EH (cell line): ENCODE measurements around the gene ELAVL1.
A peak's percentile ranks its signal among the peaks of the same experiment; 100 is the strongest.
"Not testable (repeated sequence)": the region's sequence is repeated elsewhere in the genome, so short reads cannot be mapped to it uniquely, and the experiment has no call there.

Experiments used
- DNase-seq: peaks from one replicate; pipeline ENCODE4 v3.0.0-alpha.2; 2015; ENCODE audit warnings: low read depth

Gene ELAVL1

DNA sequence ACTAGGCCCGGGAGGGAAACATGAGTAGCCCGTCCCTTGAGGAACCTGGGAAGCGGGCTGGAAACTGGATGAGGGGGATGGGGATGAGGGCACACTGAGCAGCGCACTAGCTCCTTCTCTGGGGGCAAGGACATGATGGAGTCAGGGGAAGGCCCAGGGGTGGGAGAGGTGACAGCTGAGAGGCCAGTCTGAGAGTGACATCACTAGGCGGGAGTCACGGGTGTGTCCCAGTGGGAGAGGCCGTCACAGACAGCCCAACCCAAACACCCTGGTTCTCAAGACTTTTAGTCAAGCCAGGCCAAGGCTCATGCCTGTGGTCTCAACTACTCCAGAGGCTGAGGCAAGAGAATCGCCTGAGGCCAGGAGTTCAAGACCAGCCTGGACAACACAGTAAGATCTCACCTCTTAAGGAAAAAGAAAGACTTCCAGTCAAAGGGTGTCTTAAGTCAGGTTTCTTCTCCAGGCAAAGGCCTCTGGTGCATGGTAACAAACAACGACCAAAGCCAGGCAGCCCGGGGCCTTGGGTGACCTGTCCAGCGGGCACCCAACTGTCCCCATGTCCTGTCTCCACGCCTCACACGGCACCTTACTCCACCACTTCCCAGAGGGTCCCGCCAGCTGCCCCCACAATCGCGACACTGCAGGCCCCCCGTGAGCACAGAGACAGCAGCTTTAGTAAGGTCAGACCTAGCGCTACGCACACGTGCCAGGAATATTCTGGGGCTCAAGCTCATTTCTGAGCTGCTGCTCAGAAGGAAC, 36.5 kb downstream of the ELAVL1 start:
- DNase-seq = no peak

DNA sequence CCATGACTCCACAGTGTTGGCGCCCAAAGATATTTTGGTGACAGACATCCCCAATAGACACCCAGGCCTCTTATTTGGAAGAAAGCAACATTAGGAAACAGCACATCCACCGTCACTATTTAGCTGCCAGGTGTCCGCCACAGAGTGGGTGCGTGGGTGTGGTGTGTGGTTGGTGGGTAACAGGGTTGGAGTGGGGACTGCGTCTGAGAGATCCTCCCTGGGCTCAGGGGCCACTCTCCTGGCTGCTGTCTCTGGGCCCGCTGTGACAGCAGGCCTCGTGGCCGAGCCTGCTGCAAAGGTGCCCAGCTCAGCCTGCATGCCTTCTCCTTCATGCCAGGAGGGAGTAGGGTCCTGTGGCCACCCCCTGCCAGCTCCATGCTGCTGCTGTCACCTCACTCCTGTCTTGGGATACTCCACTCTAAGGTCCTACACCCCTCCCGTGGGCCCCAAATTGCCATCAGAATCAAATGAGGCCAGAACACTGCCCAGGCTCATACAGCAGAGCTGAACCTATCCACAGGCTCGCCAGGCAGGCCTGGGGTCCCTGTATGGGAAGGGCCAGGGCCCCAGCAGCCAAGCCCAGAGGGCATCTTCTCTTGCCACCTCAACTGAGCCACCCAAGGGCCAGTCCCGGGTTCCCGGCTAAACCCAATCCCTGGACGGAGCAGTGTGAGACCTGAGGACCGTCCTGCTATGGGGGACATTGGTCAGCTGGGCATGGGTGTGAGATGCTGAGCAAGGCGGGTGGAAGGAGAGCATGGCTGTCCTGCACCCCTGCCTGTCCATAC, 37.2 kb downstream of the ELAVL1 start:
- no peak for DNase-seq

DNA sequence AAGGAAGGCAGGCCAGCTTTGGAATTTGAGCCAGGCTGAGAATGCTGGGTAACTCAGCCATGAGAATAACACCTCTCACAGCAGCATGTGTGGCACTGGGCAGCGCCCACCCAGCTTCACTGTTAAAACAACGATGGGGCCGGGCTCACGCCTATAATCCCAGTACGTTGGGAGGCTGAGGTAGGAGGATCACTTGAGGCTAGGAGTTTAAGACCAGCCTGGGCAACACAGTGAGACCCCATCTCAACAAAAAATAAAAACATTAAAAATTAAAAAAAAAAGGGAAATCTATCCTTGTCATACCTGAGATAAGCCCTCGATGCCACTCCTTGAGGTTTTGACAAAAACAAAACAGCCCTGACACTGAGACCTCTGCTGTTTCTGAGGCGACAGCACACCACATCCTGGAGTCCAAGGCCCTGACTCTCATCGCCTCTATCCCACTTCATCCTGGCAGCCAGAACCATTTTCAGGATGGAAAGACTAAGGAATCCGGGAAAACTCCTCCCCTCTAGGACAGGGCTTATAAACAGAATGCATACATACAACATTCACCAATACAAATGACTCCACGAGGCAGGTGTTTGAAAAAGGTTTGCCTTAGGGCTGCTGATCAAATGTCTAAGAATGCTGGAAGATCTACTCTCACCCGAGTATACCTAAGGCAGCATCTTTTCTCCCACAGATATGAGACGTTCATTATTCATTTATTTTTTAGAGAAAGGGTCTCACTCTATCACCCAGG, 39.3 kb downstream of the ELAVL1 start:
- DNase-seq = no peak

DNA sequence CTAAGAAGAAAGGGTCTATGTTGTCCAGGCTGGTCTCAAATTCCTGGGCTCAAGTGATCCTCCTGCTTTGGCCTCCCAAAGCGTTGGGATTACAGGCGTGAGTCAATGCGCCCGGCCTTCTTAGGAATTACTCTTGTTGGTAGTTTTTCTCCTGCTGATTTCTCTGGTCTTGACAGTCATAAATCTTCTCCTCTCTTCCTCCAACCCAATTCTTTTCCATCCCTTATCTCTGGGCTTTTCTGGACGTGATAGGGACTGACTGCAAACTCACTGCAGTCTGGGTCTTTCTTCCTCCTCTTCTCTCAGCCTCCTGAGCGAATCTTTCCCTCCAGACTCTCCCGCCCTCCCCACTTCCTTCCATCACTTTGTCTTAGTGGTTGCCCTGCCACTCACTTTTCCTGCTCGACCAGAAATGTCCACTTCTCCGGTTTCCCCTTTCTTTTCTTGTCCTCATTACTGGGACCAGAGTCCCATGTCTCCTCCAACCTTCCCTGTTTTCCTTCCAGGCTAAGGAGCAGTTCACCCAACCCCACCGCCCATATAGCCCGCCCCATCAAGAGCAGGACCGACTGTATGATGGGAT, 40.1 kb downstream of the ELAVL1 start:
- DNase-seq = no peak

DNA sequence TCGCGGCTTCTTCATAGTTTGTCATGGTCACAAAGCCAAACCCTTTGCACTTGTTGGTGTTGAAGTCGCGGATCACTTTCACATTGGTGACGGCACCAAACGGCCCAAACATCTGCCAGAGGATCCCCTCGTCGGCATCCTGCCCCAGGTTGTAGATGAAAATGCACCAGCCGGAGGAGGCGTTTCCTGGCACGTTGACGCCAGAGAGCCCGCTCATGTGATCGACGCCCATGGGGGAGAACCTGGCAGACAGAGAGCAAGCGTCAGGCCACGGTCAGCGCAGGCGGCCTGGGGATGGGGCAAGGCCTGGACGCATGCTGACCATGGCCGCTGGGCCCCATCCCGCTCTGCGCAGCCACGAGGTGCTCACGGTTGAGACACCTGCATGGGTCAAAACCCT, 41.9 kb downstream of the ELAVL1 start:
- DNase-seq = no peak

DNA sequence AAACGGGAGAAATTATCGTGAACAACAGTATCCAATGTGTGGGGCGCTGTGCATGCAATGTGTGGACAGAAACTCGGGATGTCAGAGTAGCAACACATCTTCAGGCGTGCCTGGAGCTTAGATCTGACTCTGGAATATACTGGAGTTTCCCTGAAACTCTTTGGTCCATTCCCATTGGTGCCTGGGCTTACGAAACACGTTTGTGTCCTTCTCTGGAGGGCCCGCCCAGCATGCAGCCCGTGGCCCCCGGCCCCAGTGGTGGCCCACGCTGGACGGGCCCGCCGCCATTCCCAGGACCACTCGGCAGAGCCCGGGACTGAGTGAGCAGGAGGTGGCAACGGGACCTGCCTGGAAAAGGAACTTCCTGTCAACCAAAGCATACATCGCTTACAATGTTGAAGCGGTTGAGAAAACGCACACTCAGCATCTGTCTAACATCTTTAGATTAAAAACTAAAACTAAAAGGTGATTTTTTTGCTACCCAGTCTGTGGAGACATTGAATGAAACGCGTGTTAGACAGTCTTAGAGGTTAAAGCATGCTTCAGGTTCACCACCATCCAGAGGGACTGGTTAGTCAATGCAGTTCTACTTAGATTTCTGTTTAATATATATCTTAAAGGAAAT, 42.7 kb downstream of the ELAVL1 start:
- DNase-seq = no peak

DNA sequence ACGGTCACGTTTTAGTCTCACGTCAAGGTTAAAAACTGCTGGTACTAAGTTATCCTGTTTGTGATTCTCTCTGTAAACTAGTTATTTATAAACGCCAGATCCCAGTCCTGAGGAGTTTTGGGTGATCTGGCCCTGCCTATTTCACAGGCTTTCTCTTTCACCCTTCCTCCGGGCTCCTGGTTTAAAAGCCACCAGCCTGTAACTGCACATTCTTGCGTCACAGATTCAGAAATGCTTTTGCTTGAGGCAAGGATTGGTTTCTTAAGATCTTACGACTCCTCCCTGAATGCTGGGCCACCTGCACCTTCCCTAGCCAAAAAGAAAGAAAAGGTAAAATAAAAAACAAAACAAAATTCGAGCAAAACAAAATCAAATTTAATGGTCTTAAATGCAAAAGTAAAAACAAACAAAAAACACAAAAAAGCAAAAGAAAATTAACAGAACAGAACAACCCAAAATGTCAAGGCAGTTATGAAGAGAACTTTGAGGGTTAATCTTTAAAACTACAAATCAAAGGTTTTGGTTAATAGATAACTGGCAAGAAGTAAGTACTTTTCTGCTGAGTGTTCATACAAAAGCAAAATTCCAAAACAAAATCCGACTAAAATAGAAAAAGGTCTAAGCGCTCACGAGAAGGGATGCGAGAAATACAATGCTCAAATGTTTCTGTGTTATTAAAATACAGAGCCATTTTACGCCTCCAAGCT, 43.4 kb downstream of the ELAVL1 start:
- DNase-seq = no peak

DNA sequence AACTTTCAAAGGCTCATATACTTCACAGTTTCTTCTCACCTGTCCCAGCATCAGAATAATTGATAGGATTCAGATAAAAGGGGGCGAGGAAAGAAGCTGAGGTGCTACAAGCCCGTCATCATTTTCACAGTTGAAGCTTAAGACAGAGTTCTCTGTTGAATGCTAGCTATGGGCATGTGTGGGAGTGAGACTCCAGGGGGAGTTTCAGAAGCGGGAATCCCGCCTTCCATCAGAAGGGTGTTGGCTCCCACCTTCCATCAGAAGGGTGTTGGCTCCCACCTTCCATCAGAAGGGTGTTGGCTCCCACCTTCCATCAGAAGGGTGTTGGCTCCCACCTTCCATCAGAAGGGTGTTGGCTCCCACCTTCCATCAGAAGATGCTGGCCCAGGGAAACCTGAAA, 44.4 kb downstream of the ELAVL1 start:
- not testable (repeated sequence) for DNase-seq

DNA sequence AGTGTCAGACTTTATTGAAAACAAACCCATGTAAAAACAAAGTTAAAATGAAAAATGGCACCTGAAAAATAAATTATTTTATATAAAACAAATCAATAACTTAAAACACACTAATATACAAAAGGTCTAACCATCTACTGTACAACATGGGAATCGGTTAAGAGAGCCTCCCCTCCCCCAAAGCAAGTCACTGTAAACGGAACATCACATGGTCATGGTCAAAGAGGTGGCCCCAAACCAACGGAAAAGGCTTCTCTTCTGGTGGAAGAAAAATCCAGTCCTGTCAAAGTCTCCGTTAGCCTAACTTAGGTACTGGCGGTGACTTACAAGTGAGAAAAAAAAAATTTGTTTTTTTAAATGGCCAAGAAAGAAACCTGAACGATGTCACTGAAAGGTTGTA, 46.2 kb downstream of the ELAVL1 start:
- DNase-seq = no peak

DNA sequence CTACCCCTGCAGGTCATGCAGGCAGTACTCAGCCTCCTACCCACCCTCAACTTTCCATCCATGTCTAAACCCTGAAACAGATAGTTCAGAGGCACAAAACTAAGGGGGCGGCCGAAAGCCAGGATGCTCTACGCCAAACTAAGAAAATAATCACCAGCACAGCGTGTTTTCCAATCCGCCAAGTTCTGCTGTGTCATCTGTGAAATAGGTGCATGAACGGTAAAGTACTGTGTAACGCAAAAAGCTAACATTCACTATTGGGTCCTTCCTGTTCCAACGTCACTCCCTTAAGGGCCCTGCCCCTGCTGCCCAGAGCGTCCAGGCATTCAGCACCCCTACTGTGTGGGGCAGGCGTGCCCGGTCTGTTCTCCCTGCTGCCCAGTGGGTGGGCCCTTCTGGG, 49.7 kb downstream of the ELAVL1 start:
- no peak for DNase-seq

DNA sequence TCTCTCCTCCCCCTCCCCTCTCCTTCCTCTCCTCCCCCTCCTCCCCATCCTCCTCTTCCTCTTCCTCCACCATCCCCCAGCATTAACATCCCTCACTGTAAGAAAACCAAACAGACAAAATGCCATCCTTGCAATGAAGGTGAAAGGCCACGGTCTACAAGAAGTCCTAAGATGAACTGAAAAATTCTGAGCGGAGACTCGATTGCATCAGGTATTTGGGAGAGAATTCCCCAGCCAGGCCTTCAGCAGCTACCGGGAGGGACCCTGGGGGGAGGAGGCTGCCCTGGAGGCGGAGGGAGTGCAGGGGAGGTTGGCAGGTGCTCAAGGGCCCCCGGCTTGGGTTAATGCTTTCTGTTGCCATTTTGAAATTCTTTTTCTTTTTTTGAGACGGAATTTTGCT, 51.9 kb downstream of the ELAVL1 start:
- DNase-seq = no peak

DNA sequence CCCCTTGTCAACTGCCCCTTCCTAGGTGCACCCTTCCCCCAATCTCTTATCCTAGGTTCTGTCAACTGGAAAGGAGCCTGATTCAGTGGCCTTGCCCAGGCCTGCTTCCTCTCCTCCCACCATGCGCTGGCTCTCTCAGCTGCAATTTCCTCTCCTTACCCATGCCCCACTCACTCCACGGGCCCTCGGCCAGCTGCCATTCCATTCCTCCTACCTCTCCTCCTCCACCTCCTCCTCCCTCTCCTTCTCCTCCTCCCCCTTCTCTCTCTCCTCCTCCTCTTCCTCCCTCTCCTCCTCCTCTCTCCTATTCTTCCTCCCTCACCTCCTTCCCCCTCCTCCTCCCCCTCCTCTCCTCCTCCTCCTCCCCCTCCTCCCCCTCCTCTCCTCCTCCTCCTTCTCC, 52.4 kb downstream of the ELAVL1 start:
- DNase-seq = peak; percentile 72

DNA sequence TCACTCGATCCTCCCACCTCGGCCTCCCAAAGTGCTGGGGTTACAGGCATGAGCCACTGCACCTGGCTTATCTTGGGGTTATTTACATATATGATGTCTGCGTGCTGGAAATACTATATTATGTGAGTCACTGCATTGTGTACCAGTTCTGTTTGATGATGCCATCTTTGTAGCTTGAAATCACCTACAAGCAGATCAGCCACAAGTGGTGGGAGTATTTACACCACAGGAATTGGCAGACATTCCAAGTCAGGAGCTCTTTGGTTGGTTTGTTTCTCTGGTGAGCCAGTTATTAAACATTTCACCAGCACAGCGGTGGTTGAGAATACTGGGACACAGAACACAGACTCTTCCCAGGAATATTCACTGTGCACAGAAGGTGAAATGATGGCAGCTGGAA, 57.5 kb downstream of the ELAVL1 start:
- peak; percentile 14 for DNase-seq

DNA sequence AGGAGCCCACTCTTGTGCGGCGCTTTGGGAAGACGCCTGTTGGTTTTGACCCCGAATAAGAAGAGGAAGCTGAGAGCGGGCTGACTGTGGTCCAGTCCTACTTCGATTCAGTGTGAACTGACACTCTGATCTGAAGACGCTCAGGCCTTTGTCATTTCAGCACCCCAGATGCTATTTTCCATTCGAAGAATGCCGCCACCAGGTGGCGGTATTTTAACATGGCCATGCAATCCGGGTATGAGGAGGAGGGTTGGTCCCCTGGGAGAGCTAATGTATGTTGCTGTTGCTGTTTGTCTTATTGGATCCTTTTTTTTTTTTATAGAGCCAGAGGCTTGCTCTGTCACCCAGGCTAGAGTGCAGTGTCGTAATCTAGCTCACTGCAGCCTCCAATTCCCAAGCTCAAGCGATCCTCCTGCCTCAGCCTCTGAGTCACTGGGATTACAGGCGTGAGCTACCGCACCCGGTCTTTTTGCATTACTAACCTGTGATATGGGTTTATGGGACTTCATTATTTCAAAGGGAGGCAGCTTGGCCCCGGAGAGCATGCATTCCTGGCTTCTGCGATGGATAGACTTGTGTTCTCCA, 61.2 kb downstream of the ELAVL1 start:
- DNase-seq = peak; percentile 90

DNA sequence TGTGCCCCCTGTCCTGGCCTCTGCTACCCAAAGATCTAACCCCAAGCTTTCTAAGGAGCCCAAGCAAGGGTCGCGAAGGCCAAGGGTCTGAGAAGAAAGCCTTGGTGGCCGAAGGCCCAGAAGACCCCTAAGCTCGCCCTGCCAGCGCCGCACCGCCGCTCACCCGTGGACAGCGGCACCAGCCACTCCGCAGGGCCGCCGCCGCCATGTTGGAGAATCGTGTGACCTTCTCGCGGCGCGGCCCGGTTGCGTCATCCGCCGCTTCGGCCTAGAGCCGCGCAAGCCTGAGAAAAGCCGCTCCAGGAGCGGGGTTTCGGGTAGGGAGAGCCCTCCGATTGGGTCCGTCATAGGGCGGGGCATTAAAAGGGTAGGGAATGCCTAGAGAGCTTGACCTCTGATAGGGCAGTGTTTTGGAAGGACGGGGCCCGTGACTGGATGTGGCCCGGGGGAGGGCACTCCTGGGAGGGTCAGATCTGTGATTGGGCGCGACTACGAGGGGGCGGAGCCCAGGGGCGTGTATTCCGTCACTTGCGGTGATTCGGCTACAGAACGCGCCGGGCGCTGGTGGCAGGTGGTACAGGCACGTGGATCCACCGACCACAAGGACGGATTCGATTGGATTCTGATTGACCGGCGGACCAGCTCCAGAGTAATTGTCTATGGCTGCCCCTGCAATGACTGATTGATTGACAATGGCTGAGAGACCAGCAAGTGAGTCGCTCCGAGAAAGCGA, 61.8 kb downstream of the ELAVL1 start, which contains the start of gene TIMM44:
TIMM44 (minus strand) TSS at position 223 of the 733 bp plus-strand sequence; CDS start at position 208, 15 bp downstream.
- peak; percentile 100 for DNase-seq

DNA sequence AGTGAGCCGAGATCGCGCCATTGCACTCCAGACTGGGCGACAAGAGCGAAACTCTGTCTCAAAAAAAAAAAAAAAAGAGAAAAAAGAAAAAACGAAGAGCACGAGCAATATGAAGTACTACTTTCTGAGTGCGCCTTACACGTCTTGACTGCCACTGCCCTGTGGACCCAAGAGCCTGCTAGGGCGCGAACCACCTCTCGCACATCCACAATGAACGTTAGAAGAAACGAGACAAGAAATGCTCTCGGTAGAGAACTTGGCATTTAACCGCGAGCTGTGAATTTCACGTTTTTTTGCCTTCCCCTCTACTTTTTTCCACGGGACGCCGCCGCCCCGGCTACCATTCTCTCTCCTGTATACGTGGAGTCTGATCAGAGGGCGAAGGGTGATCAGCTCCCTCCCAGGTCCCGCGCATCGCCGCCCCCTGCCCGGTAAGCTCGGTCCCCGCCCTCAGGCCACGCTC, 62.4 kb downstream of the ELAVL1 start:
- peak; percentile 18 for DNase-seq

DNA sequence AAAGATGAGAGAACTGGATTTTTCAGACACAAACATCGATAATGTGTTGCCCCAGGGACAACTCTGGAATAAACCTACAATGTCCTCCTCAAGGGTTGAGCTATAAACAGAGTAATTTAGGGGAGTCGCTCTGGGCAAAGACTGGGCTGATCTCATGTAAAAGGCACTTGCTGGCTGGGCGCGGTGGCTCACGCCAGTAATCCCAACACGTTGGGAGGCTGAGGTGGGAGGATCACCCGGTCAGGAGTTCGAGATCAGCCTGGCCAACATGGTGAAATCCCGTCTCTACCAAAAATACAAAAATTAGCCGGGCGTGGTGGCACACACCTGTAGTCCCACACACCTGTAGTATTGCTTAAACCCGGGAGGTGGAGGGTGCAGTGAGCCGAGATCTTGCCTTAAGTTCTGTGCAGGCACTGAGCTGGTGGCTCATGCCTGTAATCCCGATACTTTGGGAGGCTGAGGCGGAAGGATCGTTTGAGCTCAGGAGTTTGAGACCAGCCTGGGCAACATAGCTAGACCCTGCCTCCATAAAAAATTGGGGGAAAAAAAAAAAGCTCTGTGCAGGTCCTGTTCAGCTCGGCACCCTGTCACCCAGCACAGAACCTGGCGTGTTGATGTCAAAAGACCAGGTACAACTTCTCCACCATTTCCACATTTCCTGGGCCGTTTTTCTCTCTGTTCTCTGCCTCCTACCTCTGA, 63.4 kb downstream of the ELAVL1 start:
- no peak for DNase-seq

DNA sequence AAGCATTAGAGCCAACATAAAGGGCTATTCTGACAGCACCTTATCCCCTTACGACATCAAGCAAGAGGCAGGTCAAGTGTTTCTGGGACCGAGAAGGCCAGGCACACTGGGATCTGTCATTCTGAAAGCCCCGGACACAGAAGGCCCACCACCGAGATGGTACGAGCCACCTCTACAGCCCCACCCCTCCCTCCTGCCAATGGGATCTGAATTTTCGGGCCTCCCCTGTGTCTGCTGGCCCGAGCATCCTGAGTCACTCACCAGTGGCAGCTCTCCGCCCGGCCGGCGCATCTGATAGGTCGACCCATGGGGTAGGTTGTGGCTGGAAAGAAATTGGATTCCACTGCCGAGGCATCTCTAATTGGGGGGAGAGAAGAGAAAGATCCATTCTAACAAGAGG, 64.6 kb downstream of the ELAVL1 start:
- no peak for DNase-seq

DNA sequence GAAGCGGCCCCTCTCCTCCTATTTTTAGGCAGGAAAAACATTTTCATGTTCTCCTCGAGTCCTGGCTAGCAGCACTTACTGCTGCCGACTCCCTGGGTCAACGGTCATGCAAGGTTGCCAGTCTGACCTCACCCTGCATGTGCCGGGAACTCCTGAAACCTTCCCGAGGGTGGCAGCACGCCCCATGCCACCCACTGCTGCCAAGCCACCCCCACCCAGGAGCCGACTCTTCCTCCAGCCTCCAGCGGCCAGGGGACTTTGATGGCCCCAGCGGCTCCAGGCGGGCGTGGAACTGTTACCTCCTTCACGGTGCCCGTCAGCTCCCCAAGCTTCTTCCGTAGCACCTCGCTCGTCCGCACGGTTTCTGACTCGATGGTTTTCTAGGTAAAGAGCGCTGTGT, 70.7 kb downstream of the ELAVL1 start:
- DNase-seq = no peak
